Fibroblast of lung (primary cell): ENCODE measurements around the gene THAP7.

Source experiments
- CTCF ChIP-seq, 2 donors: IDR thresholded peaks in 1 of 2; conservative IDR thresholded peaks in 1 of 2; 1 replicate in 1 of 2; 2 replicates in 1 of 2; pipeline ENCODE4 v1.5.1; 2011 to 2012; ENCODE audit warnings: low read length in 2 of 2, control low read depth in 1 of 2, inconsistent platforms in 1 of 2, low read depth in 1 of 2, mild to moderate bottlenecking in 1 of 2
- EZH2 ChIP-seq: IDR thresholded peaks from 2 replicates; pipeline ENCODE4 v1.5.1; 2012; ENCODE audit warnings: low read length, control low read depth, mild to moderate bottlenecking; ENCODE audit errors: missing control alignments

DNA sequence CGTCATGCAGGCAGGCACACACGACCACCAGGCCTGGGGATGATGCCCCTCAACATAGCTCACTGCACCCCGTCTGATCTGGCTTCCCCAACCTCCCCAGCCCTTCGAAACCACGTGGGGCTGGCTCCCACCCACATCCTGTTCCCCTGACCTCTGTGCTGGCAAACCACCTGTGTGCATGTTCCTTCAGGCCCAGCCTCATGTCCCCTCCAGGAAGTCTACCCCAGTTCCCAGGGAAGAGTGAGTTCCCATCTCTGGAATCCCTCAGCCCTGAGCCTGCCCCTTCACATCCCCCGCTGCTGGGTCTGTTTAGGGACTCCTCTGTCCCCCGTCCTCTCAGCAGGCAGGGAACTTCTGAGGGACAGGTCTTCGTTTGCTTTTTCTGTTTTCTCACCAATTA, 23.3 kb upstream of the THAP7 start:
- TF ChIP-seq CTCF (conservative IDR thresholded peaks at IDR 0.05 in 1 of 2, IDR thresholded peaks at IDR 0.05 in 1 of 2; ENCODE audit: low read depth in 1 of 2, low read length in 2 of 2) = no peak
- TF ChIP-seq EZH2 = no peak
